Breast epithelium (tissue), 3 donors: ENCODE measurements around the gene BRAF.

Experiments used
- CTCF ChIP-seq, 3 donors: fragments of 450-650 bp; IDR thresholded peaks; one replicate each; pipeline ENCODE4 v1.5.1; 2016 to 2017; ENCODE audit warnings: antibody characterized with exemption in 3 of 3, mild to moderate bottlenecking in 3 of 3, moderate library complexity in 3 of 3
- POLR2A ChIP-seq: fragments of 450-650 bp; IDR thresholded peaks from one replicate; pipeline ENCODE4 v1.6.1; 2016; ENCODE audit warnings: antibody characterized with exemption, mild to moderate bottlenecking, moderate library complexity

GRCh38 chr7:140885735-140886334, 38.9 kb downstream of the BRAF start:
- TF ChIP-seq CTCF (IDR thresholded peaks at IDR 0.05) (no peak), POLR2A (no peak)
